Stimulated activated CD4-positive, alpha-beta T cell treated with anti-CD3 and anti-CD28 coated beads, Interleukin-1b, Interleukin-23, amount 100 ng/mL, for 24 hours (primary cell): Measurements from ENCODE around the gene GRIA4.
"Not testable (repeated sequence)": the region's sequence is repeated elsewhere in the genome, so short reads cannot be mapped to it uniquely, and the experiment has no call there.

Experiments
- DNase-seq, 4 experiments: peaks; one replicate each; pipeline ENCODE4 v3.0.0-alpha.2; 2020; ENCODE audit warnings: low read depth in 4 of 4, low spot score in 1 of 4

The GRIA4 gene

GRCh38 chr11:105988197-105988596 lies 378.3 kb downstream of the GRIA4 start:
- DNase-seq = no peak

DNA sequence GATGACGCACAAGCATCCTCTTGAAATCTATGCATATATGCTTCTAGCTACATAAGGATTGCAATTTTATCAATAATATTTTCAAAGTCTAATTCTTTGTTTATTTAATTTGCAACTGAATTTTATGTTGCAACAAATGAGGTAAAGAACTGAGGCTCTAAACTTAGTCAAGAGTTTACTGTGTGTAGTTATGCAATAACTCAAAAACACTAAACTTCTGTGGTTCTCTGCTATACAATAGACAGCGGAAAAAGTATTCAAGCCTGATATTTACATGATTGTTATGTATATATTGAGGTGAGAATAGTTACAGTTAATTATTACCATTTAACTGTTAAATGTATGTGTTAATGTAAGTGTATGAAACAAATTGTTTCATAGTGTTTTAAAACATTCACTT lies 379.3 kb downstream of the GRIA4 start:
- no peak for DNase-seq

DNA sequence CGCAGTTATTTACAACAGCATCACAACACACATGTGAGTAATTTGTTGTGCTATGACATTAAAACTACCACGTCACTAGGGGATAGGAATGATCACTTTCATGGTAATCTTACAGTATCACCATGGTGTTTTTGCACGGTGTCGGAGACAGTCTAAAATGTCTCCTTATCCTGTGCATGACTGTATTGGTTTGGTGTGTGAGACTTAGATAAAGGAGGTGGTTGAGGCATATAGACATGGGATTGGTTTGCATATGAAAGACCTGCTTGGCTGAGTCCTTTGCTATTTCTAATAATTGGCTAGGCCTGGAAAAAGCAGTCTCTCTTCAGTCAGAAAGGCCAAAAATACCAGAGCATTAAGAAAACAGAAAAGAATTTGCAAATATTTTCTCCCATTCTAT lies 382.0 kb downstream of the GRIA4 start:
- DNase-seq = no peak

- DNase-seq = no peak
Measured at GRCh38 chr11:106001304-106002012, 391.6 kb downstream of the GRIA4 start.

- not testable (repeated sequence) for DNase-seq
Measured at GRCh38 chr11:106003094-106003493, 393.2 kb downstream of the GRIA4 start.

DNA sequence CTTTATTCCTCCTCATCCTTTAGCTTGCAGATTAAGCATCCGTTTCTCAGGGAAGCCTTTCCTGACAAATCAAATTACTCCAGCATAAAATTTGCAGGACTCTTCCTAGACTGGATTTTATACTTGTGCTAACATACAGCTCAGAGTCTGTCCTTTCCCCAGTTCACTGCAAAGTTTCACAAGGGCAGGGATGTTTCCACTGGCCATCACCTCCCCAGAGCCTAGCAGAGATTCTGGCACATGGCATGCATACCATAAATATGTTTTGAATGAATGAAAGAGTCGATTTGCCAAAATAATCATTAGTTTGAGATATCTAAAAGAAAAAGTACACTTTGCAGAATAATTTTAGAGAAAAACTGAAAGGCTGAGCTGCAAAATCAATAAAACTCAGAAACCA lies 401.6 kb downstream of the GRIA4 start:
- DNase-seq = no peak

DNA sequence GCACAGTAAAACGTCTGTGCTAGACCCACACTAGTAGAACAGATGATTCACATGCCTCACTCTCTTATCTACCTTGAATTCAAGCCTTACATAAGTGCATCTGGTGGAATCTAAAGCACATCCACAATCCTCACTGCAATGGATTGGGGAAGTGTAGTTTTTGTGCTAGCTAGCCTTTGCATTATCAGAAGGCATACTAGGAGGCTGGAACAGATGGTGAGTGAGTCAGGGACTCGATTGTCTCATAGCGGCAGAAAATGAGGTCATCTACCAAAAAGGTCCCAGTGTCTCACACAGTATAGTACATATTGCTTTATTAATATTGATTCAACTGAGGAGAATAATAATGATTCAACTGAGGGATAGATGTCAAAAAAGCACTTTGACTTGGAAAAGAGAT lies 402.9 kb downstream of the GRIA4 start:
- DNase-seq = no peak

DNA sequence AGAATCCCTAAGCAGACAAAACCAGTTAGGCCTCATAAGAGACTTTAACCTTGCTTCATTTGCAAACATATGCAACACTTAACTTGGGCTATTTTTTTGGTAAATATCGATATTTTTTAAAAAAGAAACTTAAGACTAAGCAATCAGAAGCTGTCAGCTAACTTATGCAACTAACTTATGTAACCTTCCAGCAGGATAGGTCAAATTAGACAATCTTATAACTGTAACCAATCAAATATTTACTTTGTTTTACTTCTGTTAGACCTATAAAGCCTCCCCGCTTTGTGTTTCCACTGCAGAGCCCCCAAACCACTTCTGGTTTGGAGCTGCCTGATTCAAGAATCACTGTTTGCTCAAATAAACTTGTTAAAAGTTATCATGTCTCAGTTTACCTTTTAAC lies 404.2 kb downstream of the GRIA4 start:
- no peak for DNase-seq

DNA sequence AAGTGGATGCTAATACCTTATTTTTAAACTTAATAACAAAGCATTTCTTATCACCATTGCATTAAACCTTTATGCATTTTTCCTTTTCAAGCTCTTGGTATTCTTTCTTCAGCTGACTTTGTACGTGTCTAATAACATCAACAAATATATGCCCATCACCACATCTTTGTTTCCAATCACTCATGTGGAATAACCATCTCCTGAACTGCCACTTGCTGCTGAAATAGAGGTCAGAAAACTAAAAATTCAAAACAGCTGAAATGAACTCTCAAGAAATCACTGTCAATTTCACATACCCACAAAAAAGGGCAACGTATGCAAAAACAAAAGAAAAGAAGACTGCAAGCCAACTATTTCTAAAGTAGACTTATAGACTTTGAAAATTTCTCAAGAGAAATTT lies 404.7 kb downstream of the GRIA4 start:
- no peak for DNase-seq

DNA sequence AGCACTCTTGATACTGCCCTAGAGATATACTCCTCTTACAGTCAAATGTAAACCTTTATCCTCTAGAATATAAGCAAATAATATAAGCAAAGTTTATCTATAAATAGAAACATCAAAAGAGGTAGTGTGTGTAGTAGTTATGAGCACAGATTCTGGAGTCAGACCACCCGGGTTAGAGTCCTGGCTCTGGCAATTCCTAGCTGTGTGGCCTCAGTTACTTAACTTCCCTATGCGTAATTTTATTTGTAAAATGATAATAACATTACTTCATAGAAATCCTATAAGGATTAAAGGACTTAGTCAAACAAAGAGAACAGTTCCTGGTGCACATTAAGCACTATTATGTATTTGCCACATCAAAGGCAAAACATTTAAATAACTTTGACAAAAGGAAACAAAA lies 405.2 kb downstream of the GRIA4 start:
- DNase-seq = no peak

DNA sequence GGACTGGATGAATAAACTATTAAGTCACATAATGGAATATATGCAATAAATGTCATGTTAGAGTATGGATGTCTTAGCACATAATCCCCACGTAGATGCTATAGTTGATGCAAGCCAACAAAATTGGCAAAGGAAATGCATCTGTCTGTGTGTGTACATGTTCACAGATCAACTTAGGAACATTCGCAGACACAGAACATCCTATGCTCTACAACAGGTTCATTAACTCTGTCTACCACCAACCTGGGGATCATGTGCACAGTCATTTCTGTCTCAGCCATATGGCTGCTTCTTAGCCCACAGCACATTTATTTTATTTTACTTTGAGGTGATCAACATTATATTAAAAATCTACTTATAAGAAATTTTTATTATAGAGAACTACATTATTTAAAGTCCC lies 407.2 kb downstream of the GRIA4 start:
- DNase-seq = no peak

GRCh38 chr11:106021181-106021966 lies 411.5 kb downstream of the GRIA4 start:
- peak in 2 of 4 experiments; percentile 1 to 5 for DNase-seq

- DNase-seq = peak; percentile 86 to 93 (median 92)
Measured at GRCh38 chr11:106021967-106022794, 412.3 kb downstream of the GRIA4 start, which contains the start of gene MSANTD4. MSANTD4 (minus strand) TSS chr11:106022240; CDS start chr11:106010917, 11,323 bp downstream.

- no peak for DNase-seq
Measured at GRCh38 chr11:106022795-106023275, 413.0 kb downstream of the GRIA4 start.

DNA sequence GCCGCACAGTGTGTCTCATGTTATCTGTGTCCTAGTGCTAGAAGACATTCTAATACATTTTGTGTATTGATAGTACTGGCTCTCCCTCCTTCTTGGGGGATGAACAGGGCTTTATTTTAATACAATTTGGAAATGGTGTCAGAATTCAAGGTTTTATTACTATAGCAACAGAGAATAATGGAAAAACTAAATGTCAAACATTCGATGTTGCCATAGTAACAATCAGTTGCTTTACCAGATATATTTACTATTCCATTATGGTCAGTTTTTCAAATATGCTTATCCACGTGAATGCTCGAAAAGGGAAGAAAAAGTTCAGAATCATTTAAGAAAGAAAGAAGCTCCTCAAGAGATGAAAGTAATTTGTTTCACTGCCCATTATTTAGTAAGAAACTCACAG lies 420.7 kb downstream of the GRIA4 start:
- no peak for DNase-seq

DNA sequence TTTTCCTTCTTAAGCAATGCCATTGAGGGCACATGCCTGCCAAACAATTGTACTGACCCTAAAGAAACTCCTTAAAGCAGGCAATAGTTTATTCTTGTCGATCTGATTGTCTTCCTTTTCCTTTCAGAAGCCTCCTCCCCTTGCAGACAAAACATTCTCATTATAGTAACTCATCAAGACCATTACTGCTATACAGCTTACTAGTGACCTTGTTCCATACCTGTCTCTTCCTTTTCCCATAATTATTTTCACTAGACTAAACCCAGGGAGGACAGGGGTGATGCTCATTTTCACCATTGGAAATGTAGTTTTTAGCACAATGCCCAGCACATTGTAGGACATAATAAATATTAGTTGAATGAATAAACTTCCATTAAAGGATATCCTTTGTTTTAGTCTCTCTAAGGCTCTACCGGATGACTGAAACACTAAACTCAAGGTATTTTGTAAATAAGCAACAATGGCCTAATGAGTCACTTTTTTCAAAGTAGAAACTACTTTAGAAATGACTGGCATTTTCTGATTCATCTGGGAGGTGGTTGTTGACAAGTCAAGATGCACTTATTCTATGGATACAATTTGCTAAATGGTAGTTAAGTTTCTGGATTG lies 421.4 kb downstream of the GRIA4 start:
- DNase-seq = no peak
